ENCODE results near the gene CD82. TPM values are rescaled to one million over a fixed set of nuclear protein-coding genes. Genes with fewer than 3 reads are reported as not detected.

CD82 gene
- total and polyA plus RNA-seq, 2 experiments from 2014 or later: 4.8 to 6.0 TPM

DNA sequence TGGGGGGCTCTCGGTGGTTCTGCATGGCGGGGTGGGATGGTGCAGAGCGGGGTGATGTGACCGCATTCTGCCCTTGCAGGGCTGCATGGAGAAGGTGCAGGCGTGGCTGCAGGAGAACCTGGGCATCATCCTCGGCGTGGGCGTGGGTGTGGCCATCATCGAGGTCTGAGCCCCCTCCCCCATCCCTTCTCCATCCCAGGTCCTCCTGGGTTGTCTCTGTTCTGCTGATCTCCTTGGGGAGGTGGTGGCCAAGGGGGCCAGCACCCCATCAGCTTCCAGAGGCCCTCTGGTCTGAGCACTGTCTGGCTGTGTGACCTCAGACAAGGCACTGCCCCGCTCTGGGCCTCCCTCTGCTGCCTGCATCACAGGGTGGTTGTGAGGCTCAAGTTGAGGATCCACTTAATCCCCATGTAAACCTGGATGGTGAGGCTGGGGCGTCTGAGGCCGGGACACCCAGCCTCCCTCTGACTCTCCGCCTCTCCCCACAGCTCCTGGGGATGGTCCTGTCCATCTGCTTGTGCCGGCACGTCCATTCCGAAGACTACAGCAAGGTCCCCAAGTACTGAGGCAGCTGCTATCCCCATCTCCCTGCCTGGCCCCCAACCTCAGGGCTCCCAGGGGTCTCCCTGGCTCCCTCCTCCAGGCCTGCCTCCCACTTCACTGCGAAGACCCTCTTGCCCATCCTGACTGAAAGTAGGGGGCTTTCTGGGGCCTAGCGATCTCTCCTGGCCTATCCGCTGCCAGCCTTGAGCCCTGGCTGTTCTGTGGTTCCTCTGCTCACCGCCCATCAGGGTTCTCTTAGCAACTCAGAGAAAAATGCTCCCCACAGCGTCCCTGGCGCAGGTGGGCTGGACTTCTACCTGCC, 53.3 kb downstream of the CD82 start:
- Histone ChIP-seq H3K27me3 (replicated peaks; ENCODE audit: insufficient read depth) (no peaks in the 10 kb centered on the region), H3F3A (ENCODE audit: insufficient read depth) (no peaks in the 10 kb centered on the region), H3K9me2 (ENCODE audit: insufficient read depth) (no peaks in the 10 kb centered on the region), H3K27ac (no peak overlapping the region), H3K9me3 (ENCODE audit: low read depth) (no peaks in the 10 kb centered on the region), H3K9ac (no peak overlapping the region), H3K4me3 (no peak overlapping the region), H3K79me2 (ENCODE audit: insufficient read depth) (no peaks in the 10 kb centered on the region), H3K4me2 (ENCODE audit: unreplicated experiment) (no peak overlapping the region), H2AFZ (no peak overlapping the region), H3K36me3 (ENCODE audit: low read depth) (no peaks in the 10 kb centered on the region), H3K4me1 (ENCODE audit: insufficient read depth) (no peaks in the 10 kb centered on the region), H4K20me1 (ENCODE audit: insufficient read depth) (no peaks in the 10 kb centered on the region)
- 89 to 92% methylated on average over 19 to 22 of the region's 22 CpGs for WGBS, 2 experiments (ENCODE audit: low coverage in 1 of 2, low lambda C conversion rate in 2 of 2, missing lambda C conversion rate in 2 of 2)
- in situ Hi-C loops (cut with MboI): no loop called here
- DNase-seq: no peak
- TF ChIP-seq EZH2phosphoT487 (IDR thresholded peaks at IDR 0.05; ENCODE audit: insufficient read depth, low read depth) (no peak), EZH2 (IDR thresholded peaks at IDR 0.05; ENCODE audit: insufficient read depth, poor library complexity, severe bottlenecking) (no peak)

DNA sequence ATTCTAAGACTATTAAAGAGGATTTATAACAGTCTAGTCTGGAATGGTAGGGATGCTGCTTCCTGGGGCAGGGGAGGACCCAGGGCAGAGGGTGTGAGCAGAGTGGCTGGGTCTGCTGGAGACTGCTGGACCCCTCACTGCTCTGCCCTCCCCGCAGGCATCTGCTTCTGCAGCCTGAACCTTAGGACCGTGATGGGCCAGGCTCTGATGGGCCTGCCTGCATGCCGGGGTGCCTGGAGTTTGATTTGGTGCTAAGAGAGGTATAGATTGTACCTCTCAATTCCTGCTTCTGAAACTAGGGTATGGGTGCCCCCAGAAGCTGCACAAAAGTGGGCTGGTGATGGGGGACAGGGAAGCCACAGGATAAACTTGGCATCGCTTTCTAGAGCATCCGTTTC, 54.9 kb downstream of the CD82 start:
- H3F3A ChIP-seq (ENCODE audit: insufficient read depth): no peaks in the 10 kb centered on the region
- no peaks in the 10 kb centered on the region for H3K27me3 ChIP-seq (replicated peaks; ENCODE audit: insufficient read depth)
- WGBS, 2 experiments (ENCODE audit: low coverage in 1 of 2, low lambda C conversion rate in 2 of 2, missing lambda C conversion rate in 2 of 2): 89 to 91% methylated on average over 5 of the region's 5 CpGs
- no peak overlapping the region for H3K4me2 ChIP-seq (ENCODE audit: unreplicated experiment)
- no peak overlapping the region for H2AFZ ChIP-seq
- no peaks in the 10 kb centered on the region for H3K9me2 ChIP-seq (ENCODE audit: insufficient read depth)
- no peaks in the 10 kb centered on the region for H3K9me3 ChIP-seq (ENCODE audit: low read depth)
- no peak overlapping the region for H3K4me3 ChIP-seq
- DNase-seq: no peak
- no peaks in the 10 kb centered on the region for H3K79me2 ChIP-seq (ENCODE audit: insufficient read depth)
- H3K9ac ChIP-seq: no peak overlapping the region
- H4K20me1 ChIP-seq (ENCODE audit: insufficient read depth): no peaks in the 10 kb centered on the region
- no peaks in the 10 kb centered on the region for H3K4me1 ChIP-seq (ENCODE audit: insufficient read depth)
- no peaks in the 10 kb centered on the region for H3K36me3 ChIP-seq (ENCODE audit: low read depth)
- in situ Hi-C loops (cut with MboI): loop anchor here (5.0 kb wide), 1 partner anchor 287 kb away; no protein-coding TSS in a partner anchor
- TF ChIP-seq EZH2 (IDR thresholded peaks at IDR 0.05; ENCODE audit: insufficient read depth, poor library complexity, severe bottlenecking) (no peak), EZH2phosphoT487 (IDR thresholded peaks at IDR 0.05; ENCODE audit: insufficient read depth, low read depth) (no peak)
- H3K27ac ChIP-seq: no peak overlapping the region

DNA sequence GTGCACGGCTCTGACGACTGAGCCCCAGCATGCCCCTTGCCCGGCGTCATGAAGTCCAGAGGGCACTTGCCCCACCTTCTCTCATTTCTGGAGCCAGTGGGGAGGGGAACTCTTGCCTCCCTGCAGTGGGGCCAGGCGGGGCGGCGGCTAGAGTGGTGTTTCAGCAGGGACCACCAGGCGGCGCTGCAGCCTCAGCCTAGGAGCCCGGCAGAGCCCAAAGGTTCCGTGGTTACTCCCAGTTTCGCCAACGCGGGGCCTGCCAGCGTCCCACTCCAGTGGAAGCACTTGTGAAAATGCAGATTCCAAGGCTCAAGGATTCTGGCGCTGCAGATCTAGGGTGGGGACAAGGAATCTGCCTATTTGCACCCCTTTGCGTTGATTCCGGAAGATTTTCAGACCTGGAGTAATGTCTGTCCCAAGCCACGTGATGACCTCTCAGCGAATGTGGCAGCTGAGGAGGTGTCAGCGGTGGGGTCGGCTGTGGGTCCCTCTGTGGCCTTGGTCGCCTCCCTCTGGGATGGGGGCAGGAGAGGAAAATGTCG, 55.7 kb downstream of the CD82 start:
- Histone ChIP-seq H3K4me2 (ENCODE audit: unreplicated experiment) (peak overlapping the region; percentile 88), H3F3A (ENCODE audit: insufficient read depth) (no peaks in the 10 kb centered on the region), H3K79me2 (ENCODE audit: insufficient read depth) (no peaks in the 10 kb centered on the region), H3K4me1 (ENCODE audit: insufficient read depth) (no peaks in the 10 kb centered on the region), H2AFZ (peak overlapping the region; percentile 79), H3K9me2 (ENCODE audit: insufficient read depth) (no peaks in the 10 kb centered on the region), H3K9ac (no peak overlapping the region), H4K20me1 (ENCODE audit: insufficient read depth) (no peaks in the 10 kb centered on the region), H3K27me3 (replicated peaks; ENCODE audit: insufficient read depth) (no peaks in the 10 kb centered on the region), H3K36me3 (ENCODE audit: low read depth) (no peaks in the 10 kb centered on the region), H3K27ac (no peak overlapping the region), H3K4me3 (peak overlapping the region; percentile 56), H3K9me3 (ENCODE audit: low read depth) (no peaks in the 10 kb centered on the region)
- in situ Hi-C loops (cut with MboI): loop anchor here (5.0 kb wide), 1 partner anchor 286 kb away; no protein-coding TSS in a partner anchor
- no peak for TF ChIP-seq EZH2phosphoT487 (IDR thresholded peaks at IDR 0.05; ENCODE audit: insufficient read depth, low read depth)
- no peak for TF ChIP-seq EZH2 (IDR thresholded peaks at IDR 0.05; ENCODE audit: insufficient read depth, poor library complexity, severe bottlenecking)
- DNase-seq: peak; percentile 75
- WGBS, 2 experiments (ENCODE audit: low coverage in 1 of 2, low lambda C conversion rate in 2 of 2, missing lambda C conversion rate in 2 of 2): 10% methylated on average over 23 to 24 of the region's 24 CpGs

DNA sequence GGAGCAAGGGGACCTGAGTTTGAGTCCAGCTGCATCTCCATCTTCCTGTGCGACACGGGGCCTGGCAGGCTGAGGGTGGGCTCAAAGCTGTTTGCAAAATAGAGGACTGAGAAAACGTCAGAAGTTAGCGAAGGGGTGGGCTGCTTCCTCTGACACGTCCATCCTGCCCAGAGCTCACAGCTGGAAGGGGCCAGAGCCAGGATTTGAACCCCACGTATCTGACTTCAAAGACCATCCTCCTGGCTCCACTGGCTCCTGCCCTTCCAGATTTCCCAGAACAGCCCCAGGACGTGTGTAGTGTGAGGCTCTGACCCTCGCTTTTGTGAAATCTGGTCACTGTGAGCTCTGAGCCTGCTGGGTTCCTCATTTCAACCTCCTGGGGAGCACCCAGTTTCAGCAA, 56.3 kb downstream of the CD82 start:
- no peaks in the 10 kb centered on the region for H3K27me3 ChIP-seq (replicated peaks; ENCODE audit: insufficient read depth)
- no peak overlapping the region for H3K9ac ChIP-seq
- no peaks in the 10 kb centered on the region for H3F3A ChIP-seq (ENCODE audit: insufficient read depth)
- no peaks in the 10 kb centered on the region for H3K4me1 ChIP-seq (ENCODE audit: insufficient read depth)
- DNase-seq: no peak
- no peaks in the 10 kb centered on the region for H4K20me1 ChIP-seq (ENCODE audit: insufficient read depth)
- H3K27ac ChIP-seq: no peak overlapping the region
- H2AFZ ChIP-seq: no peak overlapping the region
- WGBS, 2 experiments (ENCODE audit: low coverage in 1 of 2, low lambda C conversion rate in 2 of 2, missing lambda C conversion rate in 2 of 2): 66 to 73% methylated on average over 8 of the region's 8 CpGs
- H3K9me2 ChIP-seq (ENCODE audit: insufficient read depth): no peaks in the 10 kb centered on the region
- no peaks in the 10 kb centered on the region for H3K9me3 ChIP-seq (ENCODE audit: low read depth)
- in situ Hi-C loops (cut with MboI): loop anchor here (5.0 kb wide), 1 partner anchor 286 kb away; no protein-coding TSS in a partner anchor
- no peak overlapping the region for H3K4me3 ChIP-seq
- TF ChIP-seq EZH2phosphoT487 (IDR thresholded peaks at IDR 0.05; ENCODE audit: insufficient read depth, low read depth): no peak
- no peak for TF ChIP-seq EZH2 (IDR thresholded peaks at IDR 0.05; ENCODE audit: insufficient read depth, poor library complexity, severe bottlenecking)
- no peaks in the 10 kb centered on the region for H3K79me2 ChIP-seq (ENCODE audit: insufficient read depth)
- no peak overlapping the region for H3K4me2 ChIP-seq (ENCODE audit: unreplicated experiment)
- no peaks in the 10 kb centered on the region for H3K36me3 ChIP-seq (ENCODE audit: low read depth)

Data from GM23248 (cell line).